CD1c-positive myeloid dendritic cell (primary cell): ENCODE results near the gene MYO1F.

Experiments used
- DNase-seq: peaks from one replicate; pipeline ENCODE4 v3.0.0-alpha.2; 2016; ENCODE audit errors: extremely low spot score

The MYO1F gene

DNA sequence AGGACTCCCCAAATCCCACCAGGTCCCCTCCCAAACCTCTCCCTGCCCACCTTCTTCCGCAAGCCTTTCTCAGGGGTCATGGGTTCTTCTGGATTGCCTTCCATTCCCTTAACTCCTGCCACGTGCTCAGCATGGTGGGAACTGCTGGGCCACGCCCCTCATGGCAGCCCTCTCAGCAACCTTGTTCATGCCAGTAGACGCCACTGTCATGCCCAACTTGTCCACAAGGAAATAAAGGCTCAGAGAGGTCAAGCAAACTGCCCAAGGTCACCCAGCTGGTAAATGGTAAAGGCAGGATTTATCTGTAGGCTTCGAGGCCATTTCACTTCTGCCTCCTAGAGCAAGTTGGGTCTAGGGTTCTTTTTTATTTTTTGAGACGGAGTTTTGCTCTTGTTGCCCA lies 85.7 kb downstream of the MYO1F start:
- DNase-seq = no peak

DNA sequence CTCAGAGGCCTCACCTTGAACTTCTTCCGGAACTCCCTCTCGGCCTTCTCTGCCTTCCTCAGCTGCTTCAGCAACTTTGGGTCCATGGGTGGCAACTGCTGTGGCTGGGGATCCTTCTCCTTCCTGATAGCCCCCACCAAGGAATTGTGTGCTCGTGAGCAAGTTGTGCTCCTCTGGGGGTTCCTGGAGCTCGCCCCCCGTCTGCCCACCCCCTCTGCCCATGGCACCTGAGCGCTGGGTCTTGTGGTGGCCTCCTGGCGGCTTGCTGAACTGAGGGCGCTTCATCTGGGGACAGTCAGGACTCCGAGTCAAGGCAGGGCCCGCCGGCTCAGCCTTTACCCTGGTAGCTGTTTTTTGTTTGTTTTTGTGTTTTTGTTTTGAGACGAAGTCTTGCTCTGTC lies 86.4 kb downstream of the MYO1F start:
- DNase-seq = no peak

DNA sequence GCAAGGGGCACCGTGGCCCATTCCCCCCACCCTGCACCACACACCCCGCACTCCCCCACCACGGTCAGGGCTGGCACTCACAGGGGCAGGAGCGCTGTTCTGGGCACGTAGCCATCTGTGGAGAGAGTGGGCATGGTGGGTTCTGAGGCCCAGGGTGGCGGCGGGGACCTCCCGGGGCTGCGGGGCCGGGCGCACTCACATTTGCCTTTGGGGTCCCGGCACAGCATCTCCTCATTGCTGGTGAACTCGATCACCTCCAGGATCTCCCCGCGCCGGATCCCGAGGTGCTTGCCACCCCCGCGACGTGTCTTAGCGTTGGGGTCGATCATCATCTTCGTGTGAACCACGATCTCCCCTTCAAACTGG lies 86.9 kb downstream of the MYO1F start:
- no peak for DNase-seq

DNA sequence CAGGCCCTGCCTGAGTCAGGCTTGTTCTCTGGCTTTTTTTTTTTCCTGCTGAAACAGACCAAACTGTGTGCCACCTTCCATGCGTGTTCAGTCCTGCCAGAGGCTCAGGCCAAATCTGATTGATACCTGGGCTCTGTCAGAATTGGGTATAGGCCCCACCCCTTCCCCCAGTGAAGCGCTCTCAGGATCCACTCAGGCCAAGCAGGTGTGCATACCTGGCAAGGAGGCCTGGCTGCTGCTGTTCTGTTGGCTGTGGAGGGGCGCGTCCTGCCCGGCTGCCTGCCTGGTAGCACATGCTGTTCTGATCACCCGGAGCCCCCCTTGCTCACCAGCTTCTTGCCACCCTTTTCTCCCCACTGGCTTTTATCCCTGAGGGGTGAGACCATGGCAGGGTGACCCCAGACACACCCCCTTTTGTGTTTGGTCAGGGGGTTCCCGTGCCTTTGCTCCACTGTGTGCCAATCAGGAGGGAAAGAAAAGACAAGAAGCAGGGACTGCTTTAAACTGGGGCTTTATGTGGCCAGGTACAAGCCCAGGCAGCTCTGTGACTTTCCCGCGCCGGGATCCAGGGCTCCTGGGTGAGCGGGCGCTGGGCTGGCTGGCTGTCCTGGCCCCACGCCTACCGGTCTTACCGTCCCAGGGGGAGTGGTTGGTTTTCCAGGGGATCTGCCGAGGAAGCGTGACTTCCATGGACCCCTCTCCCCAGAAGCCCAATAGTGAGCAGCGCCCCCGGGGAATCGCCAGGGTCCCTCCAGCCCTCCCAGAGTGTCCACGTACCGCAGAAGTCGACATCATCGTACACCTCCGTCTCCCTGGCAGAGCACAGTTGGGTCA lies 87.5 kb downstream of the MYO1F start:
- no peak for DNase-seq

DNA sequence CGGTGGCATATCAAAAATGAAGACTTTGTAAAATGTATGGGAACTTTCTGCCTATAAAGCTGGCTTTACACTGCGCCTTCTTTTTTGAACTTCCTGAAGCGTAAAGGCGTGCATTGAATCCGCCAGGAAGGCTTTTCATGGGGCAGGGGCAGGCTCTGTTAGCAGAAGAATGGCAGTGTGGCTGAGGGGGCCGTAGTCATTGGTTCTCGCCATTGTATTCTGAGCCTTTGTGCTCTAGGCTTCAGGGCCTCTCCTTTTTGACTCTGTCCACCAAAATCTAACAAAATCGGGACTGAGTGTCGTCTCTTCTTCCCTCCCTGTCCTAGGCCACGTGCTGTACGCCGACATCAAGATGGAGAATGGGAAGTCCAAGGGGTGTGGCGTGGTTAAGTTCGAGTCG lies 88.9 kb downstream of the MYO1F start:
- DNase-seq = no peak

DNA sequence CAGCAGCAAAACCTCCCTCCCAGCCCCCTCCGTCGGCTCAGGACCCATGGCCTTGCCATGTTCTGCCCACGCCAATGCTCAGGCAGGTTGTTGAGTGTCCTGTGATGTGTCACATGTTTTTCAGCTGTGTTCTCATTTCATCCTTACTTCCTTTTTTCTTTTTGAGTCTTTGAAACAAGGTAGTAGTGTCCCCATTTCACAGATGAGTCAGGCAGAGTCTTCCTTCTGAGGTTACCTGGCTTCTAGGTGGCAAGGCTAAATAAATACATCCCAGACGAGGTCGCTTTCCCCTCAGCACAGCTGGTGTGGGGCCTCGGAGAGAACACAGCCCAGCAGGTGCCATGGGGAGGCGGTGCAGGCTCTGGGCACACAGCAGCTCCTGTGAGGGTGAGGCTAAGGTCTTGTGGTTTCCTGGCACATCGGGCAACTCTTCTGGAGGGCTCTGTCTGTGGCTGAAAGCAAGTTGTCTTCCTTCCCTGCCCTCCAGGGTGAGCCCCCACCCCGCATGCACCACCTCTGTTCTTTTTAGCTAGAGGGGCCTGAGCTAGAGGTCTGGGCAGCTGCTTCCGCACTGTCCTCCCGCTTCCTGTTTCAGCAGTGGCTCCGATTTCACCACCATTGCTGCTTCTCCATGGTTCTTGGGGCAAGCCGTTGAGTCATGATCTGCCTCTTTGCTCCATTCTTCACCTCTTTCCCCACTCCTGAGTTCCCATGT lies 89.9 kb downstream of the MYO1F start:
- peak; percentile 87 for DNase-seq

DNA sequence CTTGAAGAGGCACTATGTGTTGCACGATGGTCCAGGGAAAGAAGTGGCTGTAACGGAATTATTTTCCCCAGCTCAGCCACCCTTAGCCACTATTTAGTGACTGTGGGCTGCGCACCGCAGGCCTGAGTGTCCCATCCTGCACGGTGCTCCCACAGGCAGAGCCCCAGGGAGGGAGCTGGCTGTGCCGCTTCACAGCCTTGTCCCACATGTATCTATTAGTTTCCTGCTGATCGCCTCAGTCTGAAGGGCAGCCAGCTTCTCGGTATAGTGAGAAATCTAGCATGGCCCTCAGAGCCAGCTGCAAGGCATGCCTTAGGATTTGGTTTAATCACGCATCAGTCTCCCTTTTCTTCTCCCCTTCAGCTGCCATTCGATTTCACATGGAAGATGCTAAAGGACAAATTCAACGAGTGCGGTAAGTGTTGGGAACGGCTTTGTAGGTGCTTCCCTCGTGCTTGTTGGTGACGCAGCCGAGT lies 90.5 kb downstream of the MYO1F start:
- DNase-seq = no peak

DNA sequence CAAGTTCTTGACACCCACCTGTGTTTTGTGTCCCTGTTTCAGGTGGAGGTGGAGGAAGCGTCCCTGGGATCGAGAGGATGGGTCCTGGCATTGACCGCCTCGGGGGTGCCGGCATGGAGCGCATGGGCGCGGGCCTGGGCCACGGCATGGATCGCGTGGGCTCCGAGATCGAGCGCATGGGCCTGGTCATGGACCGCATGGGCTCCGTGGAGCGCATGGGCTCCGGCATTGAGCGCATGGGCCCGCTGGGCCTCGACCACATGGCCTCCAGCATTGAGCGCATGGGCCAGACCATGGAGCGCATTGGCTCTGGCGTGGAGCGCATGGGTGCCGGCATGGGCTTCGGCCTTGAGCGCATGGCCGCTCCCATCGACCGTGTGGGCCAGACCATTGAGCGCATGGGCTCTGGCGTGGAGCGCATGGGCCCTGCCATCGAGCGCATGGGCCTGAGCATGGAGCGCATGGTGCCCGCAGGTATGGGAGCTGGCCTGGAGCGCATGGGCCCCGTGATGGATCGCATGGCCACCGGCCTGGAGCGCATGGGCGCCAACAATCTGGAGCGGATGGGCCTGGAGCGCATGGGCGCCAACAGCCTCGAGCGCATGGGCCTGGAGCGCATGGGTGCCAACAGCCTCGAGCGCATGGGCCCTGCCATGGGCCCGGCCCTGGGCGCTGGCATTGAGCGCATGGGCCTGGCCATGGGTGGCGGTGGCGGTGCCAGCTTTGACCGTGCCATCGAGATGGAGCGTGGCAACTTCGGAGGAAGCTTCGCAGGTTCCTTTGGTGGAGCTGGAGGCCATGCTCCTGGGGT lies 91.5 kb downstream of the MYO1F start:
- DNase-seq = no peak

DNA sequence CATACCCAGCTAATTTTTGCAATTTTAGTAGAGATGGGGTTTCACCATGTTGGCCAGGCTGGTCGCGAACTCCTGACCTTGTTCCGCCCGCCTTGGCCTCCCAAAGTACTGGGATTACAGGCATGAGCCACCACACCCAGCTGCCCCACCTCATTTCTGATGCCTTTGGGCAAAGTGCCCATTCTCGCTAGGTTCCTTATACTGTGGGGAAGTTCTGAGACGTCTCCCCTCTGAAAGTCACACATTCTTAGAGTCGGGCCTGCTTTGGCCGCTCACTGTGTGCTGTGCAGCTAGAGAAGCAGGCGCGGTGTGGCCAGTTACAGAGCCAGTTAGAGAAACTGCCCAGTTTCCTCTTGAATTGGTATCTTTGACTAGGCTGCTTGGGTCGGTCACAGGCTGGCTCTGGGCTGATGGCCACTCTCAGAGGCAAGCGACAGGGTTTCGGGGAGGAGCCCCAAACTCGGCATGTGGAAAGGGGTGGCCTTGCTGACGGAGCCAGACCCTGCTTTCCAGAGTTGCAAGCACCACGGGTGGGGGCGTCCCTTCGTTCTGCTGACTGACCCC lies 92.8 kb downstream of the MYO1F start:
- DNase-seq = peak; percentile 95

DNA sequence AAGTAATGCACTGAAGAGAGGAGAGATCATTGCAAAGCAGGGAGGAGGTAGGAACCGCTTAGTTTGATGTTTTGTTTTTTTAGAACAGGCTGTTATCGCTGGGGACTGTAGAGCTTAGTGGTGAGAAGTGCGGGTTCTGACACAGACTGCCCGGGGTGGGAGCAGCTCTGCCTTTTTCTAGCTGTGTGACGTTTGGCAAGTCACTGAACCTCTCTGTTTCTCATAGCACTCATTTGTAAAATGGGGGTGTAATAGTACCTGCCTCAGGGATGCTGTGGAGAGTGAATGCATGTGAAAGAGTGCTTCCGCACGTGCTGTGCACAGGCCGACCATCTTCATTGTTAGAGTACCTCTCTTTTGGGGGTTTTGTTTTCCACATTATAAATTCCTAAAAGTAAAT lies 94.1 kb downstream of the MYO1F start:
- DNase-seq = no peak

DNA sequence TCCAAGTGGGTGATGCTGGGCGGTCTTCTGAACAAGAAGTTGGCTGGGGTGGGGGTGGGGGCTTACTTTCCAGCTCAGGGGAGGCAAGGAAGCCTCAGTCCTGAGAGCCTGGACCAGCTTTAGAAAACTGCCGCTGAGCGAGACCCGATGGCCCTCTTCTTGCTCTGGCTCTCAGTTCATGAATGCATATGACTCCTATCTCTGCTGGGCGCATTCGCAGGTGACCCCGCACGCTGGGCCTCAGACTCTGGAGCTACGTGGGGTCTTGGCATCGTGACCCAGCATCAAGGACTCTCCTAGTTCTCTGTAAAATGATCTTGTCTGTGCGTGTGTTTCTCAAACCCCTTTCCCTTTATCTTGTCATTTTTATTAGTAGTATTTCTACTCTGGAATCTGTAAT lies 94.5 kb downstream of the MYO1F start:
- no peak for DNase-seq

DNA sequence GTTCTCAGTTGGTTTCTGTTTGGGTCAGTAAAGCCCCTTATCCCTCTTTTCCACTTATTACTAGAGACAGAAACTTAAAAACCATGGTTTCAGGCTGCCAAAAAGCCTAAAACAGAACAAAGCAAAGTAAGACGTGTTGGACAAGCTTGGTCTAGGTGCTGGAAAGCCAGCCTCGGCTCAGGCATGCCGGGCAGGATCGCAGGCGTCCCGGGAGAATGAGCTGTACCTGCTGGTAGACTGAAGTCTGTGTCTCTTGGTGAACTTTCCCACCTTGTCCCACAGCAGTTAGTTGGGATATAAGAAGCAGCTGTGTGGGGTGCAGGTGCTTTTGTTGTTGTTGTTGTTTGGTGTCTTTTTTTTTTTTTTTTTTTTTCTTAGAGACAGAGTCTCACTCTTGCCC lies 95.6 kb downstream of the MYO1F start:
- DNase-seq = no peak

DNA sequence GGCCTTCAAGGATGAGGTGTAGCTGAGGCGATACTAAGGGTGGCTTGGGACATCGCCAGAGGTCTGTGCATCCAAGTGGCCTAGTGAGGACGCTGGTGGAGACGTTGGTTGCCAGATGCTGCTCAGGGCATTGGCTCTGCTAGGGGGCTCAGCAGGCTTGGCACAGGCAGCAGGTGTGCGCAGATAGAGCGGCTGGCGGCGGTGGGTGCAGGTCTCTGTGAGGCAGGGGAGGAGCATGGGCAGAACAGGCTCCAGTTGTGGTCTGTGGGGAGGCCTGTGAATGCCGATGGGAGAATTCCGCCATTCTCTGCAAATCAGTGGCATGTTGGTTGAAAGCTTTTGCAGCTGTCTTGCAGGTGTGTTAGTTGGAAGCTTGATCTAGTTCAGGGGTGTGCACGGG lies 96.0 kb downstream of the MYO1F start:
- DNase-seq = no peak

DNA sequence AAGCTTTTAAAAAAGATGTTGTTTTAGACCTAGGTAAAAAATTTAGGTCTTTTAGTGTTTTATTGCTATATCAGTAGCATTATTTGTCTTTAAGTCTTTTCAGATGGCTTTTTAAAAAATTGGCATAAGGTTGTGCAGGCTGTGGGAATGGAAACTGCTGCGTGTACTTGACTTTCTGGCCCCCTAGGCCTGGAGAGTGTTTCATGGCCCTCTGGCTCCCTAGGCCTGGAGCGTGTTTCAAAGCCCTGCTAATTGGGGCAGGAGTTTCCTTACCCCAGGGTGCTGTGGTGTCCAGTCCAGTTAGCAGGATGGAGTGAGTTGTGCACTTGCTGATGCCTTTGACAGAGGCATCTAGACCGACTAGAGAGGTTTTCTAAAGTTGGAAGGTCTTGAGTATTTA lies 98.6 kb downstream of the MYO1F start:
- no peak for DNase-seq

DNA sequence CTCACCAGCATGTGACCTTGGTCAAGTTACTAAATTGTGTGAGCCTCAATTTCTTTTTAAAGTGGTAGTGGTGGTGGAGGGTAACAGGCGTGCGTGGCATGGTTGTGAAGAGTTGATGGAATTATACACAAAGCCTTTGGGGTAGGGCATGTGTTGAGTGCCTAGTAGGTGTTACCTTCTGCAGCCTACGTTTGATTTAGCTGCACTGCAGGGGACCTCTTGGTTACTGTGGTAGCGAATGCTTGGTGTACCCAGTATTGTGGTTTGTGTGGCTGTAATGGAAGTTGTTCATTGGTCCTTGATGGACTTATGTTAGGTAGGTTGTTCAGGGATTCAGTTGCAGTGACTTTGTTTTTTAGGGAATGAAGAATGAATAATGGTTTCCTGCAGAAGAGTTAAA lies 99.4 kb downstream of the MYO1F start:
- no peak for DNase-seq

DNA sequence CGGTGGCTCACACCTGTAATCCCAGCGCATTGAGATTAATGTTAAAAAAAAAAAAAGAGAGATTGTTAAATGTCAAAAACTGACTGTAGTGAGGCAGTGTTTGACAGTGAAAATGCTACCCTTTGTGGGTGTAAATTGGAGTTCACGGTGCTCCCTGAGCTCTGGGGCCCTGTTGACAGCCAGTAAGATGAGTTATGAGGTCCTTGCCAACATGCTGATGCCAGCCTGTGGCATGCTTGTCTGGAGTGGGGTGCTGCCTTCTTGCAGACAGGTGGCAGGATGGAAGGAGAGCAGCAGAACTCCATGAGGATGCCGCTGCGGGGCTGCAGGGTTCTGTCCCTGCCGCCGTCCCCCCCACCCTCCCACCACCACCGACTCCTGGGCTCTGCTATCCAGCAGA lies 100.7 kb downstream of the MYO1F start:
- no peak for DNase-seq

DNA sequence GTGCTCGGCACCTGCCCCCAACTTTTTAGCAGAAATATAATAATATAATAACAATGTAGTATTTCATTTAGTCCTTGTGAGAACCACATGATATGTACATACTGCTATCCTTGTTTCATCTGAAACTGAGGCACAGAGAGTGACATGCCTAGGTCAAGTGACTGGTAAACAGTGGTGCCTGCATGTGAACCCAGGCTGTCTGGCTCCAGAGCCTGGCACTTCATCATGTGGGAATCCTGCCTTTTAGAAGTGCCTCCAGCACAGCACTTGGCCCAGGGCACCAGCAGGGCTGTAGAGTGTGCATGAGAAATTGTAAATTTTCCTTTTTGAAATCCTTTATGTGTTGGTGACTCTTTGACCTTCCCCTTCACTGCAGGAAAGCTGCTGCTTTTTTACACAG lies 102.2 kb downstream of the MYO1F start:
- DNase-seq = no peak

DNA sequence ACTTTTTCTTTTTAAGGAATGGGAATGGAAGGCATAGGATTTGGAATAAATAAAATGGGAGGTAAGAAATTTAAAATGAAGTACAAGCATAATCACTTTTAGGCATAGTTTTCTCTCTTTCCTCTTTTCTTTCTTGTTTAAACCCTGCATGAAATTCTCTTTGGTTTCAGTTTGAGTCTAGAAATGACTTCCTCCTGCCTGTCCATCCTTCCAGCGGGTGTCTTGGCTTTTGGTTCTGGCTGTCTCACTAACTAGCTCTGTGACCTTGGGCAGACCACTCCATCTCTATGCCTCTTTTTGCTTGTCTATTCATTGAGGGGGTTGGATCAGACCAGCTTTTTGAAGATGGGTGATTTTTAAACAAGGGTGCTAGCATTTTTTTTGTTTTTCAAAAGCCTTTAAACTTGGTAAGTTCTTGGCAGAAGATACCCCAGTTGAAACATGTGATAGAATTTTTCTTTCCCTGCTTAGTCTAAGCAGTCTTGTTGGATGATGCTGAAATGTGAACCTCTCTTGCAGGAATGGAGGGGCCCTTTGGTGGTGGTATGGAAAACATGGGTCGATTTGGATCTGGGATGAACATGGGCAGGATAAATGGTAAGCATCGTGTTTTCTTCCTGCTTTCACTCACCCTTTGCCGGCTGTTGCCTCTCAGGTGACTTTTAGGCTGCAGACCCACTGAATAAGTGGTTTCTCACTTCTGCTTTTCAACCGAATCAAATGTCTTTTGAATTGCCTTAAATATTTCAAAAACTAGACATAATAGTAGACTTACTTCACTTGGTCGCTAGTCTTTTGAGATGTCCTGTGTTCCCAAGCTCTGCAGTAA lies 103.4 kb downstream of the MYO1F start:
- peak; percentile 74 for DNase-seq
